ENCODE measurements around the gene ECHDC3.

DNA sequence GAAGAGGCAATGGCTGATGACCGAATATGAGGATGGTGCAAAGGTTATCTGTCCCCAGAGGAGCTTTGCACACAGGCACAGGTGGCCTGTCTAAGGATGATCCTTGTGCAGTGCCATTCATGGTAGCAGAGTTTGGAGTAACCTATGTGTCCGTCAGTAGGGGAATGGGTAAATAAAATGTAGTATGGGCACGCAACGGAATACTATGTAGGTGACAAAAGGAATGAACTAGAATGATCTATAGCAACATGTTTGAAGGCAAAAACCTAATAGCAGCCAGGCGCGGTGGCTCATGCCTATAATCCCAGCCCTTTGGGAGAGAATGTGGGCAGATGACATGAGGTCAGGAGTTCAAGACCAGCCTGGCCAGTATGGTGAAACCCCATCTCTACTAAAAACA, 41.6 kb upstream of the ECHDC3 start:
- no peak for TF ChIP-seq POLR2A (IDR thresholded peaks at IDR 0.05)
- TF ChIP-seq, protein P1, sequence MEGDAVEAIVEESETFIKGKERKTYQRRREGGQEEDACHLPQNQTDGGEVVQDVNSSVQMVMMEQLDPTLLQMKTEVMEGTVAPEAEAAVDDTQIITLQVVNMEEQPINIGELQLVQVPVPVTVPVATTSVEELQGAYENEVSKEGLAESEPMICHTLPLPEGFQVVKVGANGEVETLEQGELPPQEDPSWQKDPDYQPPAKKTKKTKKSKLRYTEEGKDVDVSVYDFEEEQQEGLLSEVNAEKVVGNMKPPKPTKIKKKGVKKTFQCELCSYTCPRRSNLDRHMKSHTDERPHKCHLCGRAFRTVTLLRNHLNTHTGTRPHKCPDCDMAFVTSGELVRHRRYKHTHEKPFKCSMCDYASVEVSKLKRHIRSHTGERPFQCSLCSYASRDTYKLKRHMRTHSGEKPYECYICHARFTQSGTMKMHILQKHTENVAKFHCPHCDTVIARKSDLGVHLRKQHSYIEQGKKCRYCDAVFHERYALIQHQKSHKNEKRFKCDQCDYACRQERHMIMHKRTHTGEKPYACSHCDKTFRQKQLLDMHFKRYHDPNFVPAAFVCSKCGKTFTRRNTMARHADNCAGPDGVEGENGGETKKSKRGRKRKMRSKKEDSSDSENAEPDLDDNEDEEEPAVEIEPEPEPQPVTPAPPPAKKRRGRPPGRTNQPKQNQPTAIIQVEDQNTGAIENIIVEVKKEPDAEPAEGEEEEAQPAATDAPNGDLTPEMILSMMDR (IDR thresholded peaks at IDR 0.05), result no peak
